HT-29 (cell line): ENCODE data around the gene KDM4B. TPM values are rescaled to one million over a fixed set of nuclear protein-coding genes. Genes with fewer than 3 reads are reported as not detected.
"Not testable (repeated sequence)": the region's sequence is repeated elsewhere in the genome, so short reads cannot be mapped to it uniquely, and the experiment has no call there.

ENCODE experiments used
- DNase-seq: peaks from one replicate; pipeline ENCODE4 v3.0.0-alpha.2; 2015; ENCODE audit warnings: low spot score
- total RNA-seq: library from RNA; depleted of rRNA; stranded (reverse); fragments of >200 nt; shearing (Covaris generic); gene quantifications from 2 replicates; pipeline ENCODE4 v1.2.3, GENCODE V29; 2014

The KDM4B gene
- total RNA-seq, 1 experiment from 2014 or later: 7.8 TPM

GRCh38 chr19:5147074-5147977 lies 178.4 kb downstream of the KDM4B start:
- no peak for DNase-seq

- no peak for DNase-seq
Observed at GRCh38 chr19:5147978-5148793, 179.3 kb downstream of the KDM4B start.

- DNase-seq: no peak
Observed at GRCh38 chr19:5148794-5149190, 179.9 kb downstream of the KDM4B start.

GRCh38 chr19:5149508-5149907 lies 180.6 kb downstream of the KDM4B start:
- no peak for DNase-seq

- DNase-seq: no peak
Observed at GRCh38 chr19:5149932-5150901, 181.3 kb downstream of the KDM4B start.

- DNase-seq: no peak
Observed at GRCh38 chr19:5150902-5151741, 182.2 kb downstream of the KDM4B start.

- no peak for DNase-seq
Observed at GRCh38 chr19:5152013-5152763, 183.3 kb downstream of the KDM4B start.

- DNase-seq: no peak
Observed at GRCh38 chr19:5152767-5153532, 184.0 kb downstream of the KDM4B start.

GRCh38 chr19:5153601-5154128 lies 184.8 kb downstream of the KDM4B start:
- DNase-seq: no peak

GRCh38 chr19:5154129-5154798 lies 185.4 kb downstream of the KDM4B start:
- peak; percentile 39 for DNase-seq

- DNase-seq: no peak
Observed at GRCh38 chr19:5154799-5155426, 186.0 kb downstream of the KDM4B start.

- no peak for DNase-seq
Observed at GRCh38 chr19:5155586-5156210, 186.8 kb downstream of the KDM4B start.

GRCh38 chr19:5156231-5156986 lies 187.5 kb downstream of the KDM4B start:
- no peak for DNase-seq

- no peak for DNase-seq
Observed at GRCh38 chr19:5157186-5157585, 188.3 kb downstream of the KDM4B start.

- not testable (repeated sequence) for DNase-seq
Observed at GRCh38 chr19:5158549-5159134, 189.7 kb downstream of the KDM4B start.
